Upper lobe of left lung (tissue), 6 donors: ENCODE measurements around the gene STAB2. TPM values are rescaled to one million over a fixed set of nuclear protein-coding genes. Genes with fewer than 3 reads are reported as not detected.

Experiments used
- ATAC-seq, 2 donors: fragments of 200-7000 bp; cut with Tn5 transposase; one replicate each; pipeline ENCODE4 v1.9.1; 2022; ENCODE audit warnings: mild to moderate bottlenecking in 2 of 2, moderate library complexity in 2 of 2; ENCODE audit not compliant: low FRiP score in 2 of 2
- DNase-seq, 2 donors: peaks; one replicate each; pipeline ENCODE4 v3.0.0-alpha.2; 2019 to 2020
- H3K27ac ChIP-seq, 4 donors: fragments of 200-600 bp; sonication (generic); one replicate each; pipeline ENCODE4 v1.5.1; 2016 to 2019
- H3K27me3 ChIP-seq, 4 donors: fragments of 200-600 bp; sonication (generic); one replicate each; pipeline ENCODE4 v1.5.1; 2017 to 2019
- H3K36me3 ChIP-seq, 4 donors: fragments of 200-600 bp; sonication (generic); one replicate each; pipeline ENCODE4 v1.5.1; 2016 to 2019
- H3K4me1 ChIP-seq, 4 donors: fragments of 200-600 bp; sonication (generic); one replicate each; pipeline ENCODE4 v1.5.1; 2018 to 2019
- H3K4me3 ChIP-seq, 4 donors: fragments of 200-600 bp; sonication (generic); one replicate each; pipeline ENCODE4 v1.5.1; 2017 to 2019; ENCODE audit warnings: mild to moderate bottlenecking in 2 of 4, moderate library complexity in 1 of 4
- H3K9me3 ChIP-seq, 4 donors: fragments of 200-600 bp; sonication (generic); one replicate each; pipeline ENCODE4 v1.5.1; 2018 to 2019
- CTCF ChIP-seq, 6 experiments: fragments of 450-650 bp in 4 of 6; fragments of 200-600 bp in 2 of 6; sonication (generic) in 2 of 6; IDR thresholded peaks; one replicate each; pipeline ENCODE4 v1.5.1; 2016 to 2019; ENCODE audit warnings: antibody characterized with exemption in 6 of 6
- EP300 ChIP-seq, 4 donors: sonication (generic); formaldehyde crosslinking; IDR thresholded peaks; one replicate each; pipeline ENCODE4 v1.5.1; 2017; ENCODE audit warnings: antibody characterized with exemption in 4 of 4, control low read depth in 2 of 4
- POLR2A ChIP-seq, 4 donors: fragments of 450-650 bp; IDR thresholded peaks; one replicate each; pipeline ENCODE4 v1.5.1; 2016 to 2017; ENCODE audit warnings: antibody characterized with exemption in 4 of 4, mild to moderate bottlenecking in 2 of 4
- POLR2AphosphoS5 ChIP-seq, 2 donors: sonication (generic); formaldehyde crosslinking; IDR thresholded peaks; one replicate each; pipeline ENCODE4 v1.5.1; 2017; ENCODE audit warnings: antibody characterized with exemption in 2 of 2
- WGBS, 2 donors: methylation state at CpG; one replicate each; pipeline ENCODE4 v1.1.5; 2017 to 2018; 5-methylcytosine and 5-hydroxymethylcytosine counted together
- total RNA-seq, 6 donors: library from RNA; depleted of rRNA in 4 of 6; stranded (reverse); fragments of >200 nt in 4 of 6; gene quantifications; one replicate each; pipeline versions ENCODE4 v1.1.0 to v1.2.1, GENCODE V29; 2016 to 2021
- donor health status: DM: no; HTN: no; CAD: no; lungs with moderate emphysema.
- donor health status: DM: no; HTN: yes; CAD: no; lungs with severe emphysema.

Gene STAB2
- total RNA-seq, 6 donors from 2014 or later = 0.10 to 2.4 (median 0.22) TPM; not detected in 1

GRCh38 chr12:103736572-103736971 is 149.5 kb downstream of the STAB2 start:
- peaks cover 0 to 3% (median 0%) of the 10 kb centered on the region in 4 donors for H3K9me3 ChIP-seq
- WGBS, 2 donors = 95 to 100% methylated on average over 1 of the region's 1 CpG
- no peak for DNase-seq
- no peak for ATAC-seq
- H3K27ac ChIP-seq = no peak overlapping the region
- H3K36me3 ChIP-seq = no peaks in the 10 kb centered on the region
- no peaks in the 10 kb centered on the region for H3K4me1 ChIP-seq
- TF ChIP-seq CTCF (IDR thresholded peaks at IDR 0.05) (no peak), EP300 (IDR thresholded peaks at IDR 0.05) (no peak), POLR2A (IDR thresholded peaks at IDR 0.05) (no peak), POLR2AphosphoS5 (IDR thresholded peaks at IDR 0.05) (no peak)
- H3K27me3 ChIP-seq = no peaks in the 10 kb centered on the region
- H3K4me3 ChIP-seq = no peak overlapping the region

- Histone ChIP-seq H3K27ac (no peak overlapping the region), H3K36me3 (no peaks in the 10 kb centered on the region), H3K9me3 (no peaks in the 10 kb centered on the region), H3K4me3 (no peak overlapping the region), H3K27me3 (no peaks in the 10 kb centered on the region), H3K4me1 (no peaks in the 10 kb centered on the region)
- 57 to 70% methylated on average over 1 of the region's 1 CpG for WGBS, 2 donors
- no peak for ATAC-seq
- TF ChIP-seq EP300 (IDR thresholded peaks at IDR 0.05) (no peak), POLR2AphosphoS5 (IDR thresholded peaks at IDR 0.05) (no peak), CTCF (IDR thresholded peaks at IDR 0.05) (no peak), POLR2A (IDR thresholded peaks at IDR 0.05) (no peak)
- no peak for DNase-seq
These were observed 150.8 kb downstream of the STAB2 start for GRCh38 chr12:103737881-103738280.

- no peaks in the 10 kb centered on the region for H3K36me3 ChIP-seq
- no peaks in the 10 kb centered on the region for H3K4me1 ChIP-seq
- peak in 1 of 2 donors; percentile 10 for ATAC-seq
- WGBS, 2 donors = 59 to 67% methylated on average over 15 of the region's 15 CpGs
- H3K9me3 ChIP-seq = no peaks in the 10 kb centered on the region
- no peak overlapping the region for H3K27ac ChIP-seq
- no peaks in the 10 kb centered on the region for H3K27me3 ChIP-seq
- TF ChIP-seq EP300 (IDR thresholded peaks at IDR 0.05) (no peak), POLR2AphosphoS5 (IDR thresholded peaks at IDR 0.05) (no peak)
- H3K4me3 ChIP-seq = no peak overlapping the region
- DNase-seq = peak in 1 of 2 donors; percentile 33
These were observed 155.4 kb downstream of the STAB2 start for GRCh38 chr12:103742349-103742932.

- 96 to 98% methylated on average over 3 of the region's 3 CpGs for WGBS, 2 donors
- no peak for ATAC-seq
These were observed 156.7 kb downstream of the STAB2 start for GRCh38 chr12:103743788-103744187.

GRCh38 chr12:103745962-103746361 is 158.9 kb downstream of the STAB2 start:
- Histone ChIP-seq H3K27me3 (no peaks in the 10 kb centered on the region), H3K9me3 (no peaks in the 10 kb centered on the region), H3K27ac (no peak overlapping the region), H3K4me1 (no peaks in the 10 kb centered on the region), H3K4me3 (no peak overlapping the region), H3K36me3 (no peaks in the 10 kb centered on the region)
- TF ChIP-seq EP300 (IDR thresholded peaks at IDR 0.05) (no peak), POLR2AphosphoS5 (IDR thresholded peaks at IDR 0.05) (no peak), CTCF (IDR thresholded peaks at IDR 0.05) (no peak), POLR2A (IDR thresholded peaks at IDR 0.05) (no peak)
- ATAC-seq = no peak
- WGBS, 2 donors = 85 to 90% methylated on average over 2 of the region's 2 CpGs
- DNase-seq = no peak

More at GRCh38 chr12:103743788-103744187, 156.7 kb downstream of the STAB2 start:
- TF ChIP-seq POLR2A (IDR thresholded peaks at IDR 0.05) = no peak
- no peak for TF ChIP-seq CTCF (IDR thresholded peaks at IDR 0.05)
- TF ChIP-seq EP300 (IDR thresholded peaks at IDR 0.05) = no peak
- TF ChIP-seq POLR2AphosphoS5 (IDR thresholded peaks at IDR 0.05) = no peak
- H3K27me3 ChIP-seq = no peaks in the 10 kb centered on the region
- no peak overlapping the region for H3K27ac ChIP-seq
- no peak overlapping the region for H3K4me3 ChIP-seq
- no peak for DNase-seq
- H3K4me1 ChIP-seq = no peaks in the 10 kb centered on the region
- no peaks in the 10 kb centered on the region for H3K36me3 ChIP-seq
- H3K9me3 ChIP-seq = no peaks in the 10 kb centered on the region
